ENCODE results near the gene STUB1. TPM values are rescaled to one million over a fixed set of nuclear protein-coding genes. Genes with fewer than 3 reads are reported as not detected.

Gene STUB1
- polyA plus RNA-seq, 2 of the 4 experiments (the other 2 are of a cell fraction): 60.6 to 93.5 TPM

GRCh38 chr16:635573-636205 is 44.5 kb upstream of the STUB1 start:
- H3K4me1 ChIP-seq: peaks cover 26% of the 10 kb centered on the region
- WGBS (ENCODE audit: missing lambda C conversion rate): 0% methylated on average over 9 of the region's 55 CpGs
- TF ChIP-seq HOXB13 (CRISPR knock-in tag; IDR thresholded peaks at IDR 0.05; ENCODE audit: low read depth) (no peak), TFCP2L1 (CRISPR knock-in tag; IDR thresholded peaks at IDR 0.05) (0 out of 2 replicates have a peak, but pooled peaks have one; percentile 14), RNF2 (IDR thresholded peaks at IDR 0.05; ENCODE audit: borderline replicate concordance, low read depth) (0 out of 2 replicates have a peak, but pooled peaks have one; percentile 39), PHF8 (IDR thresholded peaks at IDR 0.05; ENCODE audit: borderline replicate concordance, low read depth) (peak; percentile 88; the same call in 1 of the 2 replicates)
- DNase-seq (ENCODE audit: low read depth in 1 of 2, low spot score in 1 of 2): no peak
- ChIA-PET CTCF (interaction anchor here (1.0 to 2.7 kb wide), 11 partner anchors 8 to 57 kb away, joined by 3 to 12 read pairs (median 4); partner anchors contain the start of gene RHOT2), POLR2A (interaction anchor here (1.0 to 1.6 kb wide), 7 partner anchors 8 to 48 kb away, joined by 3 to 11 read pairs (median 4); partner anchors contain the start of gene RAB40C)
- H3K27ac ChIP-seq: peak overlapping the region; percentile 83 to 91
- no peak for FAIRE-seq
- peak; percentile 1 to 32; a peak in 5 of 6 replicates for ATAC-seq
- H3K4me2 ChIP-seq: peak overlapping the region; percentile 78
- no peaks in the 10 kb centered on the region for H3K9me3 ChIP-seq
- H3K4me3 ChIP-seq: peak overlapping the region; percentile 78

DNA sequence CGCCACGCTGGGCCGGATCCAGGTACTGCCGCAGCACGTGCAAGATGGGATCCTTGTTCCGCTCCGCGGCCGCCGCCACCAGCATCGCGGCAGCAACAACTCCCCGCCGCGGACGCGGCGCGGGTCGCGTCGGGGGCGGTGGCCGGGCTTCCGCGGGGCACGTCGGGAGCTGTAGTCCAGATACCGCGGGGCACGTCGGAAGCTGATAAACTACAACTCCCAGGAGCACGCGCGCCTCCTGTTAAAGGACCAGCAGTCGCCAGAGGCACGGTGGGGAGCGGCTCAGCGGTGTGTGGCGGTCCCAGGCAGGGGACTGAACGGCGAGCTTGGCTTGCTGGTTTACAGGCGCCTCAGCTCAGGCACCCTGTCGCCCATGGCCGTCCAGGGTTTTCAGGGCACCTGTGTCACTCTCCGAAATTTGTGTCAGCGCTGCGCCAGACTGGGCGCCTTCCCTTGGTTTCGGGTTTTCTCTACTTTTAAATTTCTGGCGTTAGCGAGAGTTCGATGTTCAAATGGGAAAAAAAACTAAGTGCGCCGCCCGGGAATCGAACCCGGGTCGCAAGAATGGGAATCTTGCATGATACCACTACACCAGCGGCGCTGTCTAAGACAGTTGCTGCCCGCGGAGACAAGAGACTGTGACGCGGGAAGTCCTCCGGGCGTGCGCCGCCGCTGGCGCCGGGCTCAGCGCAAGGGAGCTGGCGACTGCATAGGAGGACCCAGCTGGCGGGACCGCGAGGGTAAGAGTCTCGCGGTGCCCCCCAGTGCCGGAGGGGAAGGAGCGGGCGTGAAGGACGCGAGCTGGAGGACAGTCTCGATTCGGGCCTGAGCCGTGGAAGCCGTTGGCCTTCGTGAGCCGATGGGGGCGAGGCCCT is 43.8 kb upstream of the STUB1 start, which contains the start of gene METTL26:
TSS of gene METTL26 (minus strand) at position 100 of the 875 bp plus-strand sequence. CDS start at position 85, 15 bp downstream.
- DNase-seq (ENCODE audit: low read depth in 1 of 2, low spot score in 1 of 2): peak; percentile 92 to 96
- FAIRE-seq: peak; percentile 59
- ATAC-seq: peak; percentile 81 to 92
- CTCF ChIA-PET: interaction anchor here (1.0 to 2.7 kb wide), 10 partner anchors 9 to 57 kb away, joined by 3 to 12 read pairs (median 5); partner anchors contain the start of gene RHOT2
- Histone ChIP-seq H3K4me2 (peak within 1 kb of the TSS; percentile 78), H3K9me3 (no peaks in the 10 kb centered on the region), H3K4me1 (peaks cover 25% of the 10 kb centered on the region), H3K4me3 (peak within 1 kb of the TSS; percentile 78), H3K27ac (peak within 1 kb of the TSS; percentile 83 to 91)
- WGBS (ENCODE audit: missing lambda C conversion rate): under 1% methylated on average over 27 of the region's 91 CpGs
- POLR2A ChIA-PET: interaction anchor here (1.0 to 1.6 kb wide), 7 partner anchors 9 to 49 kb away, joined by 3 to 11 read pairs (median 4); partner anchors contain the start of gene RAB40C
- peak; percentile 70 for TF ChIP-seq E2F6 (IDR thresholded peaks at IDR 0.05; ENCODE audit: borderline replicate concordance, low read depth)
- TF ChIP-seq, protein P1, sequence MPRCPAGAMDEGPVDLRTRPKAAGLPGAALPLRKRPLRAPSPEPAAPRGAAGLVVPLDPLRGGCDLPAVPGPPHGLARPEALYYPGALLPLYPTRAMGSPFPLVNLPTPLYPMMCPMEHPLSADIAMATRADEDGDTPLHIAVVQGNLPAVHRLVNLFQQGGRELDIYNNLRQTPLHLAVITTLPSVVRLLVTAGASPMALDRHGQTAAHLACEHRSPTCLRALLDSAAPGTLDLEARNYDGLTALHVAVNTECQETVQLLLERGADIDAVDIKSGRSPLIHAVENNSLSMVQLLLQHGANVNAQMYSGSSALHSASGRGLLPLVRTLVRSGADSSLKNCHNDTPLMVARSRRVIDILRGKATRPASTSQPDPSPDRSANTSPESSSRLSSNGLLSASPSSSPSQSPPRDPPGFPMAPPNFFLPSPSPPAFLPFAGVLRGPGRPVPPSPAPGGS (IDR thresholded peaks at IDR 0.05): peak; percentile 67; the same call in 1 of the 3 replicates
- TF ChIP-seq, protein P2, sequence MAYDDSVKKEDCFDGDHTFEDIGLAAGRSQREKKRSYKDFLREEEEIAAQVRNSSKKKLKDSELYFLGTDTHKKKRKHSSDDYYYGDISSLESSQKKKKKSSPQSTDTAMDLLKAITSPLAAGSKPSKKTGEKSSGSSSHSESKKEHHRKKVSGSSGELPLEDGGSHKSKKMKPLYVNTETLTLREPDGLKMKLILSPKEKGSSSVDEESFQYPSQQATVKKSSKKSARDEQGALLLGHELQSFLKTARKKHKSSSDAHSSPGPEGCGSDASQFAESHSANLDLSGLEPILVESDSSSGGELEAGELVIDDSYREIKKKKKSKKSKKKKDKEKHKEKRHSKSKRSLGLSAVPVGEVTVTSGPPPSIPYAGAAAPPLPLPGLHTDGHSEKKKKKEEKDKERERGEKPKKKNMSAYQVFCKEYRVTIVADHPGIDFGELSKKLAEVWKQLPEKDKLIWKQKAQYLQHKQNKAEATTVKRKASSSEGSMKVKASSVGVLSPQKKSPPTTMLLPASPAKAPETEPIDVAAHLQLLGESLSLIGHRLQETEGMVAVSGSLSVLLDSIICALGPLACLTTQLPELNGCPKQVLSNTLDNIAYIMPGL (CRISPR knock-in tag; IDR thresholded peaks at IDR 0.05; ENCODE audit: borderline replicate concordance): peak; percentile 94
- TF ChIP-seq BHLHE40 (IDR thresholded peaks at IDR 0.05; ENCODE audit: low read depth, low read length): peak; percentile 58; the same call in 1 of the 2 replicates
- TF ChIP-seq EP300 (IDR thresholded peaks at IDR 0.05): 0 out of 5 replicates have a peak, but pooled peaks of 1 of the 2 experiments have one; percentile 13
- TF ChIP-seq RAD21 (conservative IDR thresholded peaks at IDR 0.05 in 1 of 2, IDR thresholded peaks at IDR 0.05 in 1 of 2): peak in 1 of 2 experiments; percentile 26; a peak in 2 of 5 replicates
- TF ChIP-seq HOXB5 (CRISPR knock-in tag; IDR thresholded peaks at IDR 0.05): 0 out of 2 replicates have a peak, but pooled peaks have one; percentile 39
- TF ChIP-seq RFX5 (IDR thresholded peaks at IDR 0.05): no peak
- TF ChIP-seq CHD4 (IDR thresholded peaks at IDR 0.05; ENCODE audit: borderline replicate concordance): no peak
- TF ChIP-seq, protein P3, sequence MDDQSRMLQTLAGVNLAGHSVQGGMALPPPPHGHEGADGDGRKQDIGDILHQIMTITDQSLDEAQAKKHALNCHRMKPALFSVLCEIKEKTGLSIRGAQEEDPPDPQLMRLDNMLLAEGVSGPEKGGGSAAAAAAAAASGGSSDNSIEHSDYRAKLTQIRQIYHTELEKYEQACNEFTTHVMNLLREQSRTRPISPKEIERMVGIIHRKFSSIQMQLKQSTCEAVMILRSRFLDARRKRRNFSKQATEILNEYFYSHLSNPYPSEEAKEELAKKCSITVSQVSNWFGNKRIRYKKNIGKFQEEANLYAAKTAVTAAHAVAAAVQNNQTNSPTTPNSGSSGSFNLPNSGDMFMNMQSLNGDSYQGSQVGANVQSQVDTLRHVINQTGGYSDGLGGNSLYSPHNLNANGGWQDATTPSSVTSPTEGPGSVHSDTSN (IDR thresholded peaks at IDR 0.05): no peak; the same call in 1 of the 2 replicates
- TF ChIP-seq ZC3H11A (IDR thresholded peaks at IDR 0.05): no peak
- TF ChIP-seq FOXS1 (CRISPR knock-in tag; IDR thresholded peaks at IDR 0.05): no peak
- TF ChIP-seq, protein P4, sequence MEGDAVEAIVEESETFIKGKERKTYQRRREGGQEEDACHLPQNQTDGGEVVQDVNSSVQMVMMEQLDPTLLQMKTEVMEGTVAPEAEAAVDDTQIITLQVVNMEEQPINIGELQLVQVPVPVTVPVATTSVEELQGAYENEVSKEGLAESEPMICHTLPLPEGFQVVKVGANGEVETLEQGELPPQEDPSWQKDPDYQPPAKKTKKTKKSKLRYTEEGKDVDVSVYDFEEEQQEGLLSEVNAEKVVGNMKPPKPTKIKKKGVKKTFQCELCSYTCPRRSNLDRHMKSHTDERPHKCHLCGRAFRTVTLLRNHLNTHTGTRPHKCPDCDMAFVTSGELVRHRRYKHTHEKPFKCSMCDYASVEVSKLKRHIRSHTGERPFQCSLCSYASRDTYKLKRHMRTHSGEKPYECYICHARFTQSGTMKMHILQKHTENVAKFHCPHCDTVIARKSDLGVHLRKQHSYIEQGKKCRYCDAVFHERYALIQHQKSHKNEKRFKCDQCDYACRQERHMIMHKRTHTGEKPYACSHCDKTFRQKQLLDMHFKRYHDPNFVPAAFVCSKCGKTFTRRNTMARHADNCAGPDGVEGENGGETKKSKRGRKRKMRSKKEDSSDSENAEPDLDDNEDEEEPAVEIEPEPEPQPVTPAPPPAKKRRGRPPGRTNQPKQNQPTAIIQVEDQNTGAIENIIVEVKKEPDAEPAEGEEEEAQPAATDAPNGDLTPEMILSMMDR (IDR thresholded peaks at IDR 0.05): no peak
- TF ChIP-seq, protein P5, sequence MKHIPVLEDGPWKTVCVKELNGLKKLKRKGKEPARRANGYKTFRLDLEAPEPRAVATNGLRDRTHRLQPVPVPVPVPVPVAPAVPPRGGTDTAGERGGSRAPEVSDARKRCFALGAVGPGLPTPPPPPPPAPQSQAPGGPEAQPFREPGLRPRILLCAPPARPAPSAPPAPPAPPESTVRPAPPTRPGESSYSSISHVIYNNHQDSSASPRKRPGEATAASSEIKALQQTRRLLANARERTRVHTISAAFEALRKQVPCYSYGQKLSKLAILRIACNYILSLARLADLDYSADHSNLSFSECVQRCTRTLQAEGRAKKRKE (CRISPR knock-in tag; IDR thresholded peaks at IDR 0.05; ENCODE audit: low read depth): peak; percentile 57; the same call in 1 of the 2 replicates
- TF ChIP-seq MAX (IDR thresholded peaks at IDR 0.05): peak; percentile 89
